NAMALWA (cell line): ENCODE data around the gene IFT122.

ENCODE experiments used
- DNase-seq: peaks from one replicate; pipeline ENCODE4 v3.0.0-alpha.2; 2015; ENCODE audit warnings: low spot score

The IFT122 gene

DNA sequence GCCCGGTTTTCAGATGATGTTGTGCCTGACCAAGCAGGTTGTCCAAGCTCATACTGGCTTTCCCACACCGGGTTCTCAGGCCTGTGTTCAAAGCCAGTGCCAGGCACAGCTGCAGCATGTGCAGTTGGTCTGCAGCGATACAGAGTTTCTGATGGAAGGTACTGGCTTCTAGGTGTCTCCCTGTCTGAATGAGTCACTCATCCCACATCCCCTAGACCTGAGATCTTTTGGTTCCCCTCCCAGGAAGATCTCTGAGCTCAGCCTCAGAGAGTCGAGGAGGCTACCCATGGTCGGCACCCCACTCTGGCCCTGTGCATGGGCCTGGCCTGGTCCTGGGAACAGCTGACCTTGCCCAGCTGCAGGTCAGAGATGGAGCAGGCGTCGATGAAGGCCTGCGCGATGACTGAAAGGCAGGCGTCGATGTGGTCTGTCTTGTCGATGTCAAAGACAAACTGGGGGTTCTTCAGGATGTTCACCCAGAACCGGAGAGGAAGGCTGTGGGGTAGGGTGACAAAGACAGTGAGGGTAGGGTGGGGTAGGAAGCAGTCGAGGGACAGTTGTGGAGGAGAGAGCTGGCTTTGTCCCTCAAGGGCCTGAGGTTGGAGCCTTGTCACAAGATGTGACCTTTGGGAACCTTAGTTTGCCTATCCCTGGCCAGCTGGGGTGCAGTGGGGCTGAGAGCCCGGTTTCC, 118.2 kb downstream of the IFT122 start:
- DNase-seq: no peak

DNA sequence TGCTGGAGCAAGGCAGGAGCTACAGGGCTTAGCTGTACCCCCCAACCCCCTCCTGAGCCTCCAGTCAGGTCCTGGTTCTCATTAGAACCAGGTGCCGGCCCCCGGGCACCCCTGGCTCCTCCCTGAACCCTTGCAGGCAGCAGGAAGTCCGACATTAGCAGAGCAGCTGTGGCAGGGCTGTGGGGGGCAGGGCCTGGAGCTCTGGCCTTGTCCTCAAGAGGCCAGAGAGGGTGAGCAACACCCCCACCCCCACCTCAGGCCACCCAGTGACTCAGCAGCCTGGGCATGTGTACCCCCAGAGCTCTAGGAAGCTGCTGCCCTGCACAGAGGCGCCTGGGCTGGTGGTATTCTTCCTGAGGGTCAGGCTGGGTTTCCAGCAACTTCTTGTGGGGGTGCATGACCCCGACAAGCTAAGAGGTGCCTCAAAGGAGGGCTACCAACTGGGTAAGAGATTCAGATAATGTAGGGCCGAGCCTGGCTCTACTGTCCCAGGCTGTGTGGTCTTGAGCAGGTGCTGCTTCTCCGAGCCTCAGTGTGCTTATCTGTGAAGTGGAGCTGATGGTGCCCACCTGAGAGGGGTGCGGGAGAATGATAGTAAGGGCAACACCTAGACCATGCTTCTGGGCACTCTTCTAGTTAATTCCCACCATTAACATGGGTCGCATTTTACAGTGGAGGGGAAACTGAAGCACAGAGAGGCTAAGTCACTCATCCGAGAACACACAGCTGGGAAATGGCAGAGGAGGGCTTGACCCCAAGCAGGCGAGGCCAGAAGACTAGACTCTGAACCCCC, 118.9 kb downstream of the IFT122 start:
- peak; percentile 63 for DNase-seq

DNA sequence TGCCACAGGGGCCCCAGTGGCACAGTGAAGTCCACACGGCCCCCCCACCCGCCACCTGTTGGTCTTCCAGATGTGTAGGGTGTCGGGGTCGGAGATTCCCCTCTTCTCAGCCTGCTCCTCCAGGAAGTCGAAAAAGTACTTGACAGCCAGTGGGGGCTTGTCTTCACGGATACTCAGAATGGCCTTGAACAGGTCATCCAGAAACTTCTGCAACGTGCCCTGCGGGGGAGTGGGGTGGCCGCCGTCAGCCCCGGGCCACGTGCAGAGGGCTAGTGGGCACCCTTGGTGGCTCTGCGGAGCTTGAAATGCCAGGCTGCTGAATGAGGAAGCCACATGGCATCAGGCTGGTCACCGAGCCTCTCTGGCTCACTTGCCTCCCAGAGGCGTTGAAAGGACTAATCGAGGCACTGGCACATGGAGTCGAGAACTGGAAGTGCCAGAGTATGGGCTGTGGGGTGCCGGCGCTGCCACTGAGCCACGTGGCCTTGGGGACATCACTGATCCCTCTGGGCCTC, 119.6 kb downstream of the IFT122 start:
- no peak for DNase-seq

DNA sequence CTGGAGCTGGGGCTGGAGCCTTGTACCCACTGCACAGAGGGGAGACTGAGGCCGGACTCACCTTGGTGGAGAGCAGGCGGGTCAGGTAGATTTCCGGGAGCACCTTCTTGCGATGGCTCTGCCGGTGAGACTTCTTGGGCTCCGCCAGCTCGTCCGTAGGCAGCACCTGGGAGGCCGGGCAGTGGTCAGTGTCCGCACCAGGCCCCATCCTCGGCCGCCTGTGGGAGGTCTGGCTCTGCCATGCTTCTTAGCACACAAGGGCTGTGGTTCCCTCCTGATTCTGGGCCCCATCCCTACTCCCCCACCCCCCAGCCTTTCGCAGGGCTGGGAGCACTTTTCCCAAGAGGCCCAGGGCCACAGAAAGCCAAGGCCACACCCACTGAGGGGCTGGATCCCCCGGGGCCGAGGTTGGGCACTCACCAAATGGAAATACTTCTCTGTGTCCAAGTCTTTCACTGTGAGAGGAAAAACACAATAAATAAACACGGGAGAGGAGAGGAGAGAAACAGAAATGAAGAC, 120.3 kb downstream of the IFT122 start:
- no peak for DNase-seq

DNA sequence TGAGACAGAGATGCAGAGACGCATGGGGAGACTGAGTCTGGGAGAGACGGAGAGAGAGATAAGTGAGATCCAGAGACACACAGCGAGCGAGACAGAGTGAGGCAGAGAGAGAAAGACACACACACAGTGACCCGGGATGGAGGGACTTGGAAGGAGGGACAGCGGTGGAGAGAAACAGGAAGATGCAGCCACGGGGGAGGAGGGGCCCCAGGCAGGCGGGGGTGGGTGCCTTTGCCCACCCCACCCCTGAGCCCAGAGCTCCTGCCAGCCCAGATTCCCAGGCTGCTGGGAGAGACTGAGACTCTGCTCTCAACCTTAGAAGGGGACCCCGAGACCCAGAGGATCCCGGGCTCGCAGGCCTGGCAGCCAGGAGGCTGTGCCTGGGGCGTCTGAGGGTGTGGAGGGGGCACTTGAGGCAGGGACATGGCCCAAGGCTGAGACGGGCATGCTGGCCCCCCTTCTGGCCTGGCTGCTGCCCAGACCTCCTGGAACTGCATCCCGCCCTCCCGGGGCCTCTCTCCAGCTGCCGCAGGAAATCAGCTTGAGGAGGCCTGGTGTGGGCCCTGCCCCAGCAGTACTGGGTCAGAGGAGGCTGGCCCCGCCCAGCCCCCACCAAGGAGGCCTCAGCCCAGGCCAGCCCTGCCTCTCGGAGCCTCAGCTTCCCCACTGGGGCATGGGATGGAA, 121.0 kb downstream of the IFT122 start:
- DNase-seq: no peak

DNA sequence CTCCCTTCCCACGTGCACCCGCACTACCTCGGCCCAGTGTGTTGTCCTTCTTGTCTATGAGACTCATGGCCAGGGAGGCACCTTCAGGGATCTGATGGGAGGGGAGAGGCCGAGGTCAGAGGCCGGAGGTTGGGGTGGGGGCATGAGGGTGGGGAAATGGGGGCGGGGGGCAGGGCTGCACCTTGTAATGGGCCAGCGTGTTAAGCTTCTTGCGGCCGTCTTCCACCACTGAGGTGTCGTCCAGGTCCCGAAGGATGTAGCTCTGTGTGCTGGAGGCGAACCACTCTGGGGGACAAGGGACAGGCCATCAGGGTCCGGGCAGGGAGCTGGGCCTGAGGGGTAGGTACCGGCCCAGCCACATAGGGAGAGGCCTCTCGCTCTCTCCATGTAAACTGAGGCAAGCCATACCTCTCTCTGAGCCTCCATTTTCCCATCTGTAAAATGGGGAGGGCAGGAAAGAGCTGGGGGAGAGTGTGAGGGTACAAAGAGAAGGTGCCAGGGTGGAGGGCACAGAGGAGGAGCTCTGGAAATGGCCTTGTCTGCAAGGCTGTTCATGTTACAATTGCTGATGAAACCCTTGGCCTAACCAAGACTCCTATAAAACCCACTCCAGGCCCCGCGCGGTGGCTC, 121.7 kb downstream of the IFT122 start:
- DNase-seq: no peak

DNA sequence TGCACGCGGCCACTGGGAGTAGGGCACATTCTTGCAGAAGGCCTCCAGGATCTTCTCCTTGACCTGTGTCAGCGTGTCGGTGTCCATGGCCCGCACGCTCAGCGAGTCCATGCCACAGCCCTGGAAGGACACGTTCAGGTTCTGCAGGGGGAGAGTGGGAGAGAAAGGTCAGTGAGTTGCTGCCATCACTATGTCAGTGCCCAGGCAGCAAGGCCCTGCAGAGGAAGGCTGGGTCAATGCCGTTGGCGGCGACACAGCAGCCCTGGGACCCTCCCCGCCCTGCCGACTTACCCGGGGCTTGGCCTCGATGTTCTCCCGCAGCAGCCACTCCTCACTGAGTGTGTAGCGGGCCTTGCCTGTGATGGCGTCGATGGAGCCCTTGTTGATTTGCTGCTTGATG, 122.8 kb downstream of the IFT122 start:
- no peak for DNase-seq

DNA sequence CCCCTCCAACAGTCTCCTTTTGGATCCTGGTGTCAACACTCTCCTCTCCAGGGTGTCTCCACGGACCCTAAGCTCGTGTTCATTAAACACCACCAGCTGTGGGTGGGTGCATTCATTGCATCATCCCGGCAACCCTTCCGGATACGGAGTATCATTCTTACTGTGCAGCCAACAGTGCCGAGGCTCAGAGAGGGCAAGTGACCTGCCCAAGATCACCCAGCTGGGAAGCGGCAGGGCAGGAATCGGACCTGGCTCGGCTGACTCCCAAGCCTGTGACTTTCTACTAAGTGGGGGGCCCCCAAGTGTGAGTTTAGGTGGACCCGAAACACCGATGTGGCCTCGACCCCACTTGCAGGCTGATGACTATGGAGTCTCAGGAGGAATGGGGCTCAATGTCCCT, 123.3 kb downstream of the IFT122 start:
- DNase-seq: no peak

DNA sequence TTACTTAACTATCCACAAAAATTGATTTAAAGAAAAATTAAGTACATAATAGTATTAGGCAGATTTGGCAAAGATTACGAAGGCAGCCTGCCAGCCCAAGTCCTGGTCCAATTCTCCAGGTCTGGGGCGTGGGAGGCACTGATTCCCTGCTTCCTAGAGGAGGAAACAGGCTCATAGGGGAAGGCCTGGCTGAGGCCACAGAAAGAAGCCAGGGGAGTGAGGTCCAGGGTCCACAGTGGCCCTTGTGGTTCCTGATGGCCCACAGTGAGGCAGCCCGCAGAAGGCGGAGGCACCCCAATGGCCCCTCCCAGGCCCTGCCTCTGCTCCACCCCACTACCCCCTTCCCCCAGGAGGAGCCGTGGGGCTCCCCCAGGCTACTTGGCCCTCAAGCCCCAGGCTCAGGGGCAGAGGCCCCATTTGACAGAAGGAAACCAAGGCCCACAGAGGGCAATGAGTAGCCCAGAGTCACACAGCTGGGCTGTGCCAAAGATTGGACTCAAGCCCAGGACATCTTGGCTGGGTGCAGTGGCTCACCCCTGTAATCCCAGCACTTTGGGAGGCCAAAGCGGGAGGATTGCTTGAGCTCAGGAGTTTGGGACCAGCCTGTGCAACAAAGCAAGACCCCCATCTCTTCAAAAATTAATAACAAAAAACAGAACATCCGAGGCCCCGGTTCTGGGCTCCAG, 124.0 kb downstream of the IFT122 start:
- DNase-seq: no peak

DNA sequence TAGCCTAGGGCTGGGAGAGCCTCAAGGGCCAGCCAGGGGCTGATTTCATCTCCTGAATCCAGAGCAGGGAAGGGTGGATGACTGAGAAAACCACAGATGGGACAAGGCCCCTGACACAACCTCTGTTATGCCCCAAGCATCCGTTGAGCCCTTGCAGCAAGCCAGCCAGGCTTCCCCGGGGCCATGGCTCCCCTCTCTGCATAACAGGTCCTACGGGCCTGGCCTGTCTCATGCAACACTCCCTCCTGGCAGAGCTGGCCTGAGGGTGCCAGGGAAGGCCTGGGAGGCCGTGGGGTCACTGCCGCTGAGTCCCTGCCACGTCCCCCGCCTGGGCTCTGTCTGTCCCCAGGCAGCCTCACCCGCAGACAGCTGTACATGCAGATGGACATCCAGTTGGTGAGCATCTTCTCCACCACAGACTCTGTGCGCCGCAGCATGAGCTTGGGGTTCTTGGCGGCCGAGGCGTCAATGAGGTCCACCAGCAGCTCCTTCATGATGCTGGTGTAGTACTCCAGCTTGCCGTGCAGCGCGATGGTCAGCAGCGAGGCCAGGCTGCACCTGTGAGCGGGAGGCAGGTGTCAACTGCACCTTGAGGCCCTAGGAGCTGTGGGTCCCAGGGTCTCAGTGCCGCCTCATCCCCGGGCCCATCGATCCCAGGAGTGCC, 125.1 kb downstream of the IFT122 start:
- no peak for DNase-seq

DNA sequence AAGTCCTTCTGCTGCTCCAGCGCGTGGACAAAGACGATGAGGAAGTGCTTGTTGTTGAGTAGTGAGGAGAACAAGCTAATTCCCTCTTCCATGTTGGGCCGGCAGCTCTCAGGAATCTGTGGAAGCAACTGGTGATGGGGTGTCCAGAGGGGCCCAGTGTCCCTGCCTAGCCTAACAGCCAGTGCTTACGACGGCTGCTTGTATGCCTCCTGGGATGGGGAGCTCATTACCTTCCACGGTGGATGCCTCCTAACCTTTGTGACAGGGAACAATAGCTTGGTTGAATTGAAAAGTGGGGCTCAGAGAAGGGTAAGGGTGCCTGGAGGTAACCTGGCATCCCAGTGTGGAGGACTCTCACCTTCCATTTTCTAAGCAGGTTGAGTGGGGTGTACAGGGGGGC, 125.9 kb downstream of the IFT122 start:
- no peak for DNase-seq

DNA sequence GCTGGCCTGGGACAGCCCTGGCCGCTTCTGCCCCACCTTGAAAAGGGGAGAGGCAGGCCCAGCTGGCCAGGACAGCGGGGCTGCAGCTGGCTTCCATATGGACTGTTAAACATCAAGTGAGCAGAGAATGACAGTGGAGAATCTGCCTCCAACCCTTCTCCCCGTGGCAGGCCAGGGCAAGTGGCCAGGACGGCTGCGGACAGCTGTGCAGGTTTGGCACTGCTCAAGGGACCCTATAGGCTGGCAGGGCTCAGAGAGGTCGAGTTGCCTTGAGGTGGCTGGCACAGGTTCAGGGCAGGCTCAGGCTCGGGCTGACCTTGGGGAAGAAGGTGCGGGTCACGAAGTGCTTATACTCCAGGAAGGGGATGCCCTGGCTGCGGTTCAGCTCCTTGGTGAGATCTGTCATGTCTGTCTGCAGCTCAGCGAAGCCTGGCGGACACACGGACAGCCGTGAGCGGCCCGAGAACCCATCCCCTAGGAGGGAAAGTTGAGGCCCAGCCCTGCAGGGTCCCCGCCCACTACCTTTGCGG, 127.2 kb downstream of the IFT122 start:
- no peak for DNase-seq

DNA sequence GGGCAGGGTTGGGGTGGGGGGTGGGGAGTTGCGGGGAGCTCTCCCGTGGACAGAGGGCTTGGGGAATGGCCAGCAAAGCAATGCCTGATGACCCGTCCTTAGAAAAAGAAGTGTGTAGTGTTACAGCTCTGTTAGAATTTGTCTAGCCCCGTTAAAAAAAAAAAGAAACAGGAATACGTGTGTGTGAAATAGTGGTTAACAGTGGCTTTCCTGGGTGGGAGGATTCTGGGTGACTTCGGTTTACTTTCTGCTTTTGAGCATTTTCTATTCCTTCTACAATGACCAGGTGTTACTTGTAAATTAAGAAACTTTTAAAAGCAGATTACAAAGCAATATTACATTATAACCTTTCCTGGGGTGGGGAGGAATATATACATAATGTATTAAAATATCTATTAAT, 127.9 kb downstream of the IFT122 start:
- no peak for DNase-seq

DNA sequence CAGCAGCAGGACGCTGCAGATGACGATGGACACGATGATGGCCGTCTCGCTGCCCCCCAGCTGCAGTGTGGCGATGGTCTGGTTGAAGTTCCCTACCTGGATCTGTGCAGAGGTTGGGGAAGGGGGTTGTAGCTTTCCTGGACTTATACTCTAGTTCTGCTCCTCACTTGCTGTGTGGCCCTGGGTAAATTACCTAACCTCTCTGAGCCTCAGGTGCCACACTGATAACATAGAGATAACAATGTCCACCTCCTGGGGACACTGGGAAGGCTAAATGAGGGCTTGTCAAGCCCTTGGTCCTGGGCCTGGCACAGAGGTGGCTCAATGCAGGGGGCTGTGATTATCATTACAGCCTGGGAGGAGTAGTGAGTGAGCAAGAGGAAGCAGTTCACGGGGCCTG, 129.8 kb downstream of the IFT122 start:
- no peak for DNase-seq
